NCI-H1417 (cell line): ENCODE data around the gene MAML2.

ENCODE experiments used
- DNase-seq, 3 experiments: peaks; one replicate each; lab custom pipeline; 2025; lab: John Stamatoyannopoulos, UW

Gene MAML2

DNA sequence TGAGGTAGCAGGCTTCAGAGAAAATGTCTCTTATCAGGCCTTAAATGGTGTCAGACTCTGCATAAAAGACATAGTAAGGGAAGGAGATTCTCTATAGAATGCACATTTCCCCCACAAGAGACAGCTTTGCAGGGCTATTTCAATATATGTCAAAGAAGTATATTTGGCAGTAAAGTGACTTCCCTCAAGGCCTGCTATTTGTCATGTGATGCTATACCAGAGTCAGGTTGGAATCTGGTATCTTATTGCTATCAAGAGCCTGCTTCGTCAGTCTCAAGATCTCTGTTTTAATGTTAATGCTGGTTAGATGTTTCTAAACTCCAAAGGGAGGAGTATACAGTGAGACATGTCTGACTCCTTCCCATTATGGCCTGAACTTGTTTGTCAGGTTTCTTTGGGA is 378.7 kb downstream of the MAML2 start:
- DNase-seq: no peak

DNA sequence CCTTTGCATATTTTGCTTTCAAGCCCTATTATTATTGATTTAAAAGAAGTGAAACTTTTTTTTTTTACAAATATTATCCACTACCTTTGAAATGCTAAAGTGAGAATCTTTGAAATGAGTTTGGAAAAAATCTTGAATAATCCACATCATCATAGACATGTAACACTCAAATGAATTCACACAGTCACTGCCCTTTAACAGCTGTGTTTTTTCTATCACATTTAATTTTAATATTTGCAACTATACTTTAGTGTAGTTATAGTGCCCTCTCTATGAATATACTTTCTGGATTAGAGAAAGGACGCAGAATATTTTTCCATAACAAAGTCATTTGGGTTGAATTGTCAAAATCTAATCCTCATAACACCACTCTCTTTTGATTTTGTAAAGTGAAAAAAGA is 381.2 kb downstream of the MAML2 start:
- no peak for DNase-seq

DNA sequence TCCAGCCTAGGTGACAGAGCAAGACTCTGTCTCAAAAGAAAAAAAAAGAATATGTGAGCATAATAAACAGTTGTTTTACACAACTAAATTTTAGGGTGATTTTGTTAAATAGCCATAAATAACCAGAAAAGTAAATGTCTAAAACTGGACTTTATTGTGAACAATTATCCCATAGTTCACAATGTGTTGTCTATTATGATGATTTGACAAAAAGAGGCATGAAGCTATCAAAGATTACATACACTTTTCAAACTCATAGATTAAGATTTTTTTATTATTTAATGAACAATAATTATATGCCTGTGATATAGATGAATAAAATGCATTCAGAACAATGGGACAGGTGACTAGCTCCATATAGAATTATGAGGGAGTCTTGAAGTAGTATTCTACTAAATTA is 392.1 kb downstream of the MAML2 start:
- DNase-seq: no peak

DNA sequence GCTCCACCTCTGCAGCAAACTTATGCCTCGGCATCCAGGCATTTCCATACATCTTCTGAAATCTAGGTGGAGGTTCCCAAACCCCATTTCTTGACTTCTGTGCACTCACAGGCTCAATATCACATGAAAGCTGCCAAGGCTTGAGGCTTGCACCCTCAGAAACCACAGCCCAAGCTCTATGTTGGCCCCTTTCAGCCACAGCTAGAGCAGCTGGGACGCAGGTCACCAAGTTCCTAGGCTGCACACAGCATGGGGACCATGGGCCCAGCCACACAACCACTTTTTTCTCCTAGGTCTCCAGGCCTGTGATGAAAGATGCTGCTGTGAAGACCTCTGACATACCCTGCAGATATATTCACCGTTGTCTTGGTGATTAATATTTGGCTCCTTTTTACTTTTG is 394.4 kb downstream of the MAML2 start:
- no peak for DNase-seq

DNA sequence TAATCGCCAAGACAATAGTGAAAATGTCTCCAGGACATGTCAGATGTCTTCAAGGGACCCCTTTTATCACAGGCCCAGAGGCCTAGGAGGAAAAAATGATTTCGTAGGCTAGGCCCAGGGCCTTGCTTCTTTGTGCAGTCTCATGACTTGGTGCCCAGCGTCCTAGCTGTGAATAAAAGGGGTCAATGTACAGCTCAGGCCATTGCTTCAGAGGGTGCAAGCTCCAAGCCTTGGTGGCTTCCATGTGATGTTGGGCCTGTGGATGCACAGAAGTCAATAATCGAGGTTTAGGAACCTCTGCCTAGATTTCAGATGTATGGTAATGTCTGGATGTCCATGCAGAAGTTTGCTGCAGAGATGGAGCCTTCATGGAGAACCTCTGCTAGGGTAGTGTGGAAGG is 398.4 kb downstream of the MAML2 start:
- DNase-seq: no peak

DNA sequence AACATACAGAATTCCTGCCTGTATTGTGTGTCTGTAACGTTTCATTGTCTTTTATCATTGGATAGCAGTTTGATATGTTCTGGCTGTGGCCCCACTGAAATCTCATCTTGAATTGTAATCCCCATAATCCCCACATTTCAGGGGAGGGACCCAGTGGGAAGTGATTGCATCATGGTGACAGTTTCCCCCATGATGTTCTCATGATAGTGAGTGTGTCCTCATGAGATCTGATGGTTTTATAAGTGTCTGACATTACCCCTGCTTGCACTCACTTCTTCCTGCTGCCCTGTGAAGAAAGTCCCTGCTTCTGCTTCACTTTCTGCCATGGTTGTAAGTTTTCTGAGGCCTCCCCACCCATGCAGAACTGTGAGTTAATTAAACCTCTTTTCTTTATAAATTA is 399.4 kb downstream of the MAML2 start:
- DNase-seq: no peak

DNA sequence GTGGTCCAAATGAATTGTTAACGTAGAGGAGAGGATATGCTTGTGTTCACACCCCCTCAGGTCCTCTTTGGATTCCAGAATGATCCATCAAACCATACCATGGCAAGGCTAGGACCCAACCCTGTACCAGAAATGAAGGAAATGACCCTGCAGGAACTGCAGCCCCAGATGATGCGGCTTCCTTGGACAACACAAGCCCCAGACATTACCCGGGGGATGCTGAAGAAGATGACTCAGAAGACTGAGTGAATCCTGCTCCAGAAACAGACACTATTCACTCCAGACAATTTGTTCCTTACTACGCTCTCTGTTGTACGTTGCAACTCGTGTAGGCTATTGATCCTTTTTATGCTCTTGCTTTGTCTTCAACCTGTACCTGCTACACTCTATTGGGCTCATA is 403.9 kb downstream of the MAML2 start:
- DNase-seq: no peak

DNA sequence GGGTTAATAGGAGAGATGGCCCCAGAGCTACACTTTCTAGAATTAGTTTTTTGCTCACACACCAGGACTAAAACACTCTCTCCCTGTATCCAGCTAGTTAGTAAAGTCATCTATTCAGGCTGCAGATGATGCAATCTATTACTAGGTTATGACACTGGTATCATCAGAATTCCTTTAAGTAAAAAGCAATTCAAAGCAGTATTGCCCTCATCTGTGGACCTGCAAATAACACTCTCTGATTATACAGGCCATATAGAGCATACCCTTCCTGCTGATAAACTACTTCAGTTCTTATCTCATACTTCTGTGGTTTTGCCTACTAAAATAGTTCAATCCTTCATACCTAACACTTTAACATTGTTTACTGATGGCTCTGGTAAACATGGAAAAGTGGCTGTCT is 405.6 kb downstream of the MAML2 start:
- no peak for DNase-seq

DNA sequence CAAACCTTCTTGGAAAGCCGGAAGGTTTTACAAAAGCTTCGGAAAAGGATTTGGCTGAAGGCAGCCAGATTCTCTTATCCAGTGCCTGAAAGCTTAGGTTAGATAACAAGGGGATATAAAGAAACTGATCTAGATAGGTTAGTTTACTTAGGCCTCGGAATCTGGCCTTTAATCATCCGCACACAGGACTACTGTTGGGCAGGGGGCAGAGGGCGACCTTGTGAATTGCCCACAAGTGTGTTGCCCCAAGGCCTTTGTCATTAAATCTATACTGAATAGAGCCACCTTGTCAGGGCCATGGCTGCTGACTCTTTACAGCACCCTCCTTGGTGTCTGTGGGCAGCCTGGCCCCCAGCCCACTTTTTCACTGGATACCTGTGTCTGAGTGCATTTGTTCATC is 409.4 kb downstream of the MAML2 start:
- no peak for DNase-seq

DNA sequence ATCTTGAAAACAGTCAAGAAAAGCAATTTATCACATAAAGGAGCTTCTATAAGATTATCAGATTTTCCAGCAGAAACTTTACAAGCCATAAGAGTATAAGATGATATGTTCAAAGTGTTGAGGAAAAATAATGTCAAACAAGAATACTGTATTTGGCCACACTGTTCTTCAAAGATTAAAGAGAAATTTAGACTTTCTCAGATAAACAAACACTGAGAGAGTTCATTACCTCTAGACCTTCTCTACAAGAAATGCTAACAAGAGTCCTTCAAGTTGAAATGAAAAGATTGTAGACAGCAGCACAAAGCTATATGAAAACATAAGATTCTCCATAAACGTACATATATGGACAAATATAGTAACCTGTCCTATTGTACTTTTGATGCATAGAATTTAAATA is 411.1 kb downstream of the MAML2 start:
- DNase-seq: no peak

DNA sequence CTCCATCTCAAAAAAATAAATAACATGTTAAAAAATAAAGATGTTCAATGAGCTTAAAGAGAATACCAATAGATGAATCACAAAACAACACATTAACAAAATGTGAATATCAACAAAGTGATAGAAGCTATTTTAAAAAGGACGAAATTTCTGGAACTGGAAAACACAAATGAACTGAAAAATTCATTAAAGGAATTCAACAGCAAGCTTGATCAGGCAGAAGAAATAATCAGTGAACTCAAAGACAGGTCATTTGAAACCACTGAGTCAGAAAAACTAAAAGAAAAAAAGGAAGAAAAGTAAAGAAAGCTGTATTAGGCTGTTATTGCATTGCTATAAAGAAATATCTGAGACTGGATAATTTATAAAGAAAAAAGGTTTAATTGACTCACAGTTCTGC is 412.0 kb downstream of the MAML2 start:
- DNase-seq: no peak

DNA sequence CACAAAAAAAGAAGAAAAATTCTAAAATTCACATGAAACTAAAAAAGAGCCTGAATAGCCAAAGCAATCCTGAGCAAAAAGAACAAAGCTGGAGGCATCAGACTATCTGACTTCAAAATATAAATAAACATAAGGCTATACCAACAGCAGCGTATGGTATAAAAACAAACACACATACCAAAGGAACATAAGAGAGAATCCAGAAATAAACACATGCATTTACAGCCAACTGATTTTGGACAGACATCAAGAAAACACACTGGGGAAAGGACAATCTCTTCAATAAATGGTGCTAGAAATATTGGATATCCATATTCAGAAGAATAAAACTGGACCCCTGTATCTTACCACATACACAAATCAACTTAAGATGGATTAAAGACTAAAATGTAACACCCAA is 416.3 kb downstream of the MAML2 start:
- no peak for DNase-seq
